ENCODE results near the gene TGFBI.

DNA sequence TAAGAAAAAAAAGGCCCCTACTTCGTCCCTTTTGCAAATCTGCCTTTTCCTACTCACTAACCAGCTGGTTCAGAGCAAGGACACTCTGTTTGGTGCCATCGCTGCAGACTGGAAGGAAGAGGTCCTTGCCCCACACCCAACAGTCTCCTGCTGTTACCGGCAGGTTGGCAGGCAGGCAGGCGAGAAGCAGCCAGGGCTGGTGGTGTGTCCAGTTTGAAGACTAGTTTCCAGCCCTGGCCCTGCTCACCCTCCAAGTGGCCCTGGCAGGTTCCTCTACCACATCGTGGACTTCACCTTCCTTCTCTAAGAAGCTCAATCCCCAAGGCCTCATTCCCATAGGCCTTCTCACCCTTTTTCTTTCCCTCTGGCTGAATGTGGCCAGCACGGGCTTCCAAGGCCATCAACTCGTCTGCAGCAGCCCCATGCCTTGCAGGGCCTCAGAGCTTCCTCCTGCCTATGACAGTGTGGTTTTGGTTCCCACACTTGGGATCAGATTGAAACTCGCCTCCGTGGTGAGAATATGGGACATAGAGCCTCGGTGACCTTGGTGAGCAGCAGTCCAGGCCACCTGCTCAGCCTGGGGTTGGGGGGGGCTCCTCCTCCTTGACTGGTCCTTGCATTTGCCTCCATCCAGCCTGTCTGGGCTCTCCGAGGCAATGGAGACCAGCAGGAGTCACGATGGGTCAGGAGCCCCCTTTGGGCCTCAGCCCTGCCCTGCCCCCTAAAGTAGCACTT is 22.9 kb downstream of the TGFBI start:
- TF ChIP-seq, protein P1, sequence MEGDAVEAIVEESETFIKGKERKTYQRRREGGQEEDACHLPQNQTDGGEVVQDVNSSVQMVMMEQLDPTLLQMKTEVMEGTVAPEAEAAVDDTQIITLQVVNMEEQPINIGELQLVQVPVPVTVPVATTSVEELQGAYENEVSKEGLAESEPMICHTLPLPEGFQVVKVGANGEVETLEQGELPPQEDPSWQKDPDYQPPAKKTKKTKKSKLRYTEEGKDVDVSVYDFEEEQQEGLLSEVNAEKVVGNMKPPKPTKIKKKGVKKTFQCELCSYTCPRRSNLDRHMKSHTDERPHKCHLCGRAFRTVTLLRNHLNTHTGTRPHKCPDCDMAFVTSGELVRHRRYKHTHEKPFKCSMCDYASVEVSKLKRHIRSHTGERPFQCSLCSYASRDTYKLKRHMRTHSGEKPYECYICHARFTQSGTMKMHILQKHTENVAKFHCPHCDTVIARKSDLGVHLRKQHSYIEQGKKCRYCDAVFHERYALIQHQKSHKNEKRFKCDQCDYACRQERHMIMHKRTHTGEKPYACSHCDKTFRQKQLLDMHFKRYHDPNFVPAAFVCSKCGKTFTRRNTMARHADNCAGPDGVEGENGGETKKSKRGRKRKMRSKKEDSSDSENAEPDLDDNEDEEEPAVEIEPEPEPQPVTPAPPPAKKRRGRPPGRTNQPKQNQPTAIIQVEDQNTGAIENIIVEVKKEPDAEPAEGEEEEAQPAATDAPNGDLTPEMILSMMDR (IDR thresholded peaks at IDR 0.05), result no peak
- no peak for TF ChIP-seq POLR2A (IDR thresholded peaks at IDR 0.05)

Data from thyroid gland (tissue), 4 donors.